ENCODE results near the gene ZNF275. TPM values are rescaled to one million over a fixed set of nuclear protein-coding genes. Genes with fewer than 3 reads are reported as not detected.
A peak's percentile ranks its signal among the peaks of the same experiment; 100 is the strongest.

ZNF275 gene
- total RNA-seq, 4 donors from 2014 or later = 13.6 to 20.1 (median 16.2) TPM

- Histone ChIP-seq H3K36me3 (no peaks in the 10 kb centered on the region), H3K4me1 (no peaks in the 10 kb centered on the region), H3K4me3 (no peak overlapping the region), H3K27ac (no peak overlapping the region), H3K9me3 (no peaks in the 10 kb centered on the region), H3K27me3 (peaks cover 20% of the 10 kb centered on the region)
- TF ChIP-seq POLR2A (IDR thresholded peaks at IDR 0.05) (no peak), POLR2AphosphoS5 (IDR thresholded peaks at IDR 0.05) (no peak), CTCF (IDR thresholded peaks at IDR 0.05) (no peak), EP300 (IDR thresholded peaks at IDR 0.05) (no peak)
- ATAC-seq = no peak
- 0% methylated on average over 1 of the region's 13 CpGs; no CpG with 5 or more reads in 1 of the 2 donors for WGBS, 2 donors (ENCODE audit: low coverage in 1 of 2)
Measured at GRCh38 chrX:153320555-153321184, 13.3 kb upstream of the ZNF275 start.

- Histone ChIP-seq H3K4me3 (no peak within 1 kb of the TSS), H3K36me3 (no peaks in the 10 kb centered on the region), H3K4me1 (no peaks in the 10 kb centered on the region), H3K27me3 (peaks cover 20% of the 10 kb centered on the region), H3K27ac (no peak within 1 kb of the TSS), H3K9me3 (no peaks in the 10 kb centered on the region)
- WGBS, 2 donors (ENCODE audit: low coverage in 1 of 2) = no CpG with 5 or more reads among the region's 36 CpGs
- no peak for ATAC-seq
- TF ChIP-seq EP300 (IDR thresholded peaks at IDR 0.05) (no peak), POLR2A (IDR thresholded peaks at IDR 0.05) (no peak), POLR2AphosphoS5 (IDR thresholded peaks at IDR 0.05) (no peak)
Measured at GRCh38 chrX:153321381-153322124, 12.4 kb upstream of the ZNF275 start, which contains the start of gene PNMA6F. PNMA6F (minus strand) TSS chrX:153321767; CDS start chrX:153320674, 1,093 bp downstream.

- Histone ChIP-seq H3K36me3 (no peaks in the 10 kb centered on the region), H3K27ac (no peak overlapping the region), H3K4me3 (no peak overlapping the region), H3K27me3 (no peaks in the 10 kb centered on the region), H3K9me3 (no peaks in the 10 kb centered on the region), H3K4me1 (no peaks in the 10 kb centered on the region)
- 65% methylated on average over 3 of the region's 4 CpGs; no CpG with 5 or more reads in 1 of the 2 donors for WGBS, 2 donors (ENCODE audit: low coverage in 1 of 2)
- TF ChIP-seq EP300 (IDR thresholded peaks at IDR 0.05) (no peak), POLR2AphosphoS5 (IDR thresholded peaks at IDR 0.05) (no peak), CTCF (IDR thresholded peaks at IDR 0.05) (no peak), POLR2A (IDR thresholded peaks at IDR 0.05) (no peak)
- ATAC-seq = no peak
Measured at GRCh38 chrX:153327561-153327960, 6.4 kb upstream of the ZNF275 start.

- no peak for TF ChIP-seq EP300 (IDR thresholded peaks at IDR 0.05)
- H3K9me3 ChIP-seq = no peaks in the 10 kb centered on the region
Measured at GRCh38 chrX:153333266-153333665, 687 bp upstream of the ZNF275 start.

GRCh38 chrX:153334654-153335295 lies 822 bp downstream of the ZNF275 start:
- Histone ChIP-seq H3K4me3 (peak overlapping the region; percentile 72 to 73), H3K27me3 (no peaks in the 10 kb centered on the region), H3K36me3 (no peaks in the 10 kb centered on the region), H3K9me3 (no peaks in the 10 kb centered on the region), H3K4me1 (peaks cover 0 to 18% (median 0%) of the 10 kb centered on the region in 3 donors), H3K27ac (peak overlapping the region; percentile 7 to 78 (median 70))
- no peak for ATAC-seq
- 45% methylated on average over 8 of the region's 16 CpGs; no CpG with 5 or more reads in 1 of the 2 donors for WGBS, 2 donors (ENCODE audit: low coverage in 1 of 2)
- no peak for TF ChIP-seq EP300 (IDR thresholded peaks at IDR 0.05)
- TF ChIP-seq POLR2A (IDR thresholded peaks at IDR 0.05) = no peak
- no peak for TF ChIP-seq POLR2AphosphoS5 (IDR thresholded peaks at IDR 0.05)
- TF ChIP-seq CTCF (IDR thresholded peaks at IDR 0.05) = no peak

More at GRCh38 chrX:153333266-153333665, 687 bp upstream of the ZNF275 start:
- peak overlapping the region in 1 of 2 donors; percentile 73 for H3K4me3 ChIP-seq
- H3K36me3 ChIP-seq = no peaks in the 10 kb centered on the region
- H3K27me3 ChIP-seq = no peaks in the 10 kb centered on the region
- no peak for ATAC-seq
- peaks cover 0 to 18% (median 0%) of the 10 kb centered on the region in 3 donors for H3K4me1 ChIP-seq
- 33 to 75% methylated on average over 2 of the region's 2 CpGs for WGBS, 2 donors (ENCODE audit: low coverage in 1 of 2)
- peak overlapping the region in 1 of 4 donors; percentile 78 for H3K27ac ChIP-seq

Data from gastroesophageal sphincter (tissue), 4 donors.